Smooth muscle cell (in vitro differentiated cells): ENCODE measurements around the gene STPG3. TPM values are rescaled to one million over a fixed set of nuclear protein-coding genes. Genes with fewer than 3 reads are reported as not detected.
A peak's percentile ranks its signal among the peaks of the same experiment; 100 is the strongest.

ENCODE experiments used
- DNase-seq: peaks from one replicate; lab custom pipeline; 2025; ENCODE audit not compliant: unreplicated experiment; lab: John Stamatoyannopoulos, UW
- H2AFZ ChIP-seq: fragments of 200-600 bp; sonication (generic); 2 replicates; pipeline ENCODE4 v1.6.0; 2016; ENCODE audit warnings: antibody characterized with exemption, low read depth, mild to moderate bottlenecking
- H3F3A ChIP-seq: fragments of 200-600 bp; sonication (generic); 2 replicates; pipeline ENCODE4 v1.6.0; 2017; ENCODE audit warnings: antibody characterized with exemption, low read depth
- H3K27ac ChIP-seq: fragments of 200-600 bp; sonication (generic); 2 replicates; pipeline ENCODE4 v1.5.1; 2016; ENCODE audit warnings: low read depth, mild to moderate bottlenecking
- H3K27me3 ChIP-seq: fragments of 200-600 bp; sonication (generic); 2 replicates; pipeline ENCODE4 v1.6.1; 2016; ENCODE audit warnings: low read depth, mild to moderate bottlenecking
- H3K36me3 ChIP-seq: fragments of 200-600 bp; sonication (generic); 2 replicates; pipeline ENCODE4 v1.5.1; 2016; ENCODE audit warnings: low read depth
- H3K4me1 ChIP-seq: fragments of 200-600 bp; sonication (generic); 2 replicates; pipeline ENCODE4 v1.5.1; 2016; ENCODE audit warnings: low read depth
- H3K4me2 ChIP-seq: fragments of 200-600 bp; sonication (generic); 2 replicates; pipeline ENCODE4 v1.6.0; 2016; ENCODE audit warnings: mild to moderate bottlenecking
- H3K4me3 ChIP-seq: fragments of 200-600 bp; sonication (generic); 2 replicates; pipeline ENCODE4 v1.5.1; 2016; ENCODE audit warnings: mild to moderate bottlenecking
- H3K79me2 ChIP-seq: fragments of 200-600 bp; sonication (generic); 2 replicates; pipeline ENCODE4 v1.6.0; 2016; ENCODE audit warnings: low read depth, mild to moderate bottlenecking
- H3K9ac ChIP-seq: fragments of 200-600 bp; sonication (generic); 2 replicates; pipeline ENCODE4 v1.6.0; 2016; ENCODE audit warnings: low read depth
- H3K9me3 ChIP-seq: fragments of 200-600 bp; sonication (generic); replicated peaks from 2 replicates; pipeline ENCODE4 v1.5.1; 2016; ENCODE audit warnings: low read depth
- H4K20me1 ChIP-seq: fragments of 200-600 bp; sonication (generic); 2 replicates; pipeline ENCODE4 v1.6.0; 2016; ENCODE audit warnings: low read depth
- CTCF ChIP-seq: fragments of 200-600 bp; sonication (generic); IDR thresholded peaks from 2 replicates; pipeline ENCODE4 v1.5.1; 2017; ENCODE audit warnings: borderline replicate concordance, mild to moderate bottlenecking, antibody characterized with exemption; ENCODE audit not compliant: insufficient read depth, poor library complexity, severe bottlenecking
- WGBS: methylation state at CpG from one replicate; pipeline ENCODE4 v1.1.7; 2016; ENCODE audit warnings: low lambda C conversion rate; 5-methylcytosine and 5-hydroxymethylcytosine counted together
- polyA plus RNA-seq: library from polyadenylated mRNA; unstranded; fragments of >200 nt; fragmentation: Nextera tagmentation; extraction: Ambion mirVana; gene quantifications from 2 replicates; pipeline ENCODE4 v1.2.1, GENCODE V29; 2016
- total RNA-seq: library from RNA; depleted of rRNA; stranded (reverse); fragments of >200 nt; gene quantifications from 2 replicates; pipeline ENCODE4 v1.2.3, GENCODE V29; 2014

STPG3 gene
- total and polyA plus RNA-seq, 2 experiments from 2014 or later = not detected

- peak overlapping the region; percentile 82 for H3K4me2 ChIP-seq
- peak overlapping the region; percentile 38 for H3K4me3 ChIP-seq
- H3K27ac ChIP-seq = no peak overlapping the region
- H3F3A ChIP-seq = no peaks in the 10 kb centered on the region
- H3K79me2 ChIP-seq = no peaks in the 10 kb centered on the region
- H3K27me3 ChIP-seq = peaks cover 12% of the 10 kb centered on the region
- H2AFZ ChIP-seq = no peak overlapping the region
- H4K20me1 ChIP-seq = peaks cover 25% of the 10 kb centered on the region
- TF ChIP-seq CTCF = peak; percentile 46
- H3K36me3 ChIP-seq = no peaks in the 10 kb centered on the region
- 22% methylated on average over 18 of the region's 85 CpGs for whole genome bisulfite sequencing
- peaks cover 15% of the 10 kb centered on the region for H3K4me1 ChIP-seq
- no peak for DNase-seq
- H3K9me3 ChIP-seq = no peaks in the 10 kb centered on the region
- no peak overlapping the region for H3K9ac ChIP-seq
Measured at GRCh38 chr9:137280474-137281344, 29.6 kb downstream of the STPG3 start.

- Histone ChIP-seq H3K36me3 (no peaks in the 10 kb centered on the region), H3K27ac (no peak overlapping the region), H3K79me2 (no peaks in the 10 kb centered on the region), H3K9me3 (no peaks in the 10 kb centered on the region), H3F3A (no peaks in the 10 kb centered on the region), H3K4me1 (peaks cover 12% of the 10 kb centered on the region), H4K20me1 (peaks cover 25% of the 10 kb centered on the region), H3K27me3 (peaks cover 12% of the 10 kb centered on the region), H3K9ac (no peak overlapping the region), H3K4me3 (peak overlapping the region; percentile 38), H3K4me2 (peak overlapping the region; percentile 82), H2AFZ (no peak overlapping the region)
- 25% methylated on average over 34 of the region's 39 CpGs for WGBS
- DNase-seq = no peak
- no peak for TF ChIP-seq CTCF
Measured at GRCh38 chr9:137281345-137282116, 30.4 kb downstream of the STPG3 start.

GRCh38 chr9:137286975-137287383 lies 35.9 kb downstream of the STPG3 start:
- no peaks in the 10 kb centered on the region for H3K4me1 ChIP-seq
- H4K20me1 ChIP-seq = peaks cover 6% of the 10 kb centered on the region
- H3K9ac ChIP-seq = no peak overlapping the region
- no peak overlapping the region for H3K4me2 ChIP-seq
- no peaks in the 10 kb centered on the region for H3K36me3 ChIP-seq
- TF ChIP-seq CTCF = peak; percentile 30
- no peak overlapping the region for H2AFZ ChIP-seq
- no peaks in the 10 kb centered on the region for H3K9me3 ChIP-seq
- WGBS = 60% methylated on average over 14 of the region's 14 CpGs
- no peaks in the 10 kb centered on the region for H3K79me2 ChIP-seq
- no peak overlapping the region for H3K4me3 ChIP-seq
- no peaks in the 10 kb centered on the region for H3F3A ChIP-seq
- H3K27ac ChIP-seq = no peak overlapping the region
- no peaks in the 10 kb centered on the region for H3K27me3 ChIP-seq
- DNase-seq = no peak
